ENCODE measurements around the gene VPS13C.

VPS13C gene

DNA sequence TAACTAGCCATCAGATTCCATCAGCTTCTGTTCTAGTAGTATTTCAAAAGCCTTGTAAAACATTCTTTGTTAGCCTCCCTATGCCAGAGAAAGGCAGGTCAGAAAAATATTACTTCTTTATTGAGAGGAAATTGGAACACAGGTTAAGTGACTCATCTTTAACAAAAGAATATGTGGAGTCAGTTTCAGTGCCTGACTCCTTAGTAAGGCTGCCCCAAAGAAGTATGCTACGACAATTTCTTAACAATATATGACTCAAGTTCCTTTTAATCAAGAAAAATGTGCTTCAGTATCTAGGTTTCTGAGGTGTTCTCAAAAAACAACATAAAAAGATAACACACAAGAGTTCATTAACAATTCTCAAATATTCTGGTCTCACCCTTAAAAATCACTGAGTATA lies 139.2 kb downstream of the VPS13C start:
- DNase-seq, result no peak

DNA sequence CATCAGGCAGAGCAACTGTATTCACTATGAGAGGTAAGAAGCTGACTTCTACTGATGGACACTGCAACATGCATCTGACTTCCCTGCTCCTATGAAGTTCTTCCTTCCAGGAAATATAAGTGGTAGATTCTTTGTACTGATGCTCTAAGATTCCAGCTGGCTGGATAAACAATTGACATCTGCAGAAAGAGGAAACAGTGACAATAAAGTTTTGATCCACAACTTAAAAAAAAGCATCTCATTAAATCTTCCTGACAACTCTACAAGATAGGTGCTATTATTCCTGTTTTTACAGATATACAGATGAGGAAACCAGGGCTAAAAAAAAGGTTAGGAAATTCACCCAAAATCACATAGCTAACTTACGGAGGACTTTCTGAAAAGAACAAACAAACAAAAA lies 142.8 kb downstream of the VPS13C start:
- no peak for DNase-seq

DNA sequence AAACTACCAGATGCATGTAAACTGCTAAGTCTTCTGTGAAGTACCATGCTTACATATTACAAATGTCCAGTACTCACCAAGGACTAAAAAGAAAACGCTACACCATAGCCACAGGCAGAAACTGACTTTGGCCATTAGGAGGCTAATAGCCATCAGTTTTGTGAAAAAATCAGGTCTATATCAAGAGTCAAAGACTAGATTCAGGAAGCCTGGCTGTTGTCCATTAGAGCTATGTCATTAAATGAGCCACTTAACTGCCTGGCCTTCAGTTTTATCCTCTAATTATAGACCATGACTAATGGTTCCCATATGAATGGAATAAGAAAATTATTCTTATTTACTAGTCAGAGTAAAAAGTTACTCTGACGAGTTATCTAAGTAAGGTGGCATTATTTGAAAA lies 144.1 kb downstream of the VPS13C start:
- no peak for DNase-seq

DNA sequence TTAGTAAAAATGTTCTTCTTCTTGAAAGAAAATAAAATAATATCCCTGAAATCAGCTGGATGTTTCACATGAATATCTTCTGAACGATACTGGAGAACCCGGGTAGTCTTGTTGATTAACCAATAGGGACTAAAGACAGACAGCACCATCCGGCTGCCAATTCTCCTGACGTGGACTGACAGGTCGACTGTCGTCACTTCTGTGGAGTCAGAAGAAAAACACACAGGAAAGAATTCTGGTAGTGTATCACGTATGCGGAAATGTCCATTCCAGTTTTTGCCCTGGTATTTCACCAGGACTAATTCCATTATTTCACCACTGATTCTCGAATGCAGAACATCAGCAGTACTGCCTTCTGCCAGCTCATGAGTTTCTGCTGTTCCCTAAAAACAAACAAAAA lies 144.6 kb downstream of the VPS13C start:
- DNase-seq, result no peak

DNA sequence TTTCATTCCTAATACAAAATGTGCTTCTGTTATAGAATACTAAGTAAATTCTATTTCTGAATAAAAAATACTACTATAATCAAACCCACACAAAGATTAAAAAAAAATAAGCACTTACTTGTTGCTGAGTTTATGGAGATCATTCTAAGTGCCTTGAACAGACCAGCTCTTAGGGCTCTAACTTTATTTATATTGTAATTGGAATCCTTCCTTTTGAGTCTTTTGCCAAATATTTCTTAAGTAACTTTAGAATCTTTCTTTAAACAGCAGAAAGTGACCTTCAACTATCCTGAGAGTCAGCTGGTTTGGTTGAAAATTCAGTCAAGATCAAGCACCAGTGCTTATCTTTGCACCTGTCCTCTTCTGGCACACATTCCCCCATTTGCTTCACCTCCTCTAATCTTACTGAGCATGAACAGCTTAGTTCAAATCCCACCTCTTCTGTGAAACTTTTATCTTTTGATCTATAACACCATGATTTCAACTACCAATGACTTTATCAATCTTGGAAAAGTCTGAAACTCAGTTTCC lies 149.3 kb downstream of the VPS13C start:
- DNase-seq, result no peak

DNA sequence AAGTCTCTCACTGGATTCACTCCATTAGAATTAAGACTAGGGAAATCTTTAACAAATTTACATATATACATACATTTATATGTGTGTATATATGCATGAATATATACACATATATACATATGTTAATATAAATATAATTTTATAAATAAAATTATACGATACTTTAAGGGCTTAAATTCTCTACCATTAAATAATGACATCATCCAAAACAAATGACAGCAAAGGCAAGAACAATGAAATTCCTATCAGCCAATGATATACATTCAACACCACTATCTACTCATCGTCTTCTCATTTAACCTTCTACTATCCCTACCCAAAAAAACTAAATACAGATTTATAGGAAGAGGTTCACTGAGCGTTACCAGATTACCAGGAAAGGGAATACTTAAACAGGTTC lies 152.0 kb downstream of the VPS13C start:
- DNase-seq, result no peak

DNA sequence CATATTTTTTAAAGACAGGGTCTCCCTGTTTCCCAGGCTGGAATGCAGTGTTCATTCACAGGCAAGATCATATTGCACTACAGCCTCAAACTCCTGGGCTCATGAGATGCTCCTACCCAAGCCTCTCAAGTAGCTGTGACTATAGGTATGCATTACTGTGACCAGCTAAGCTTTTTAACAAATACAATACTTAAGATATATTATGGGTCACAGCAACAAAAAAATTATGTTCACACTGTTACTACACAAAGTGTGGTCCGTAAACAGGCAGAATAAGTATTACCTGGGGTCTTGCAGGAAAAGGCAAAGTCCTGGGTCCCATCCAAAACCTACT lies 152.5 kb downstream of the VPS13C start:
- DNase-seq, result no peak

DNA sequence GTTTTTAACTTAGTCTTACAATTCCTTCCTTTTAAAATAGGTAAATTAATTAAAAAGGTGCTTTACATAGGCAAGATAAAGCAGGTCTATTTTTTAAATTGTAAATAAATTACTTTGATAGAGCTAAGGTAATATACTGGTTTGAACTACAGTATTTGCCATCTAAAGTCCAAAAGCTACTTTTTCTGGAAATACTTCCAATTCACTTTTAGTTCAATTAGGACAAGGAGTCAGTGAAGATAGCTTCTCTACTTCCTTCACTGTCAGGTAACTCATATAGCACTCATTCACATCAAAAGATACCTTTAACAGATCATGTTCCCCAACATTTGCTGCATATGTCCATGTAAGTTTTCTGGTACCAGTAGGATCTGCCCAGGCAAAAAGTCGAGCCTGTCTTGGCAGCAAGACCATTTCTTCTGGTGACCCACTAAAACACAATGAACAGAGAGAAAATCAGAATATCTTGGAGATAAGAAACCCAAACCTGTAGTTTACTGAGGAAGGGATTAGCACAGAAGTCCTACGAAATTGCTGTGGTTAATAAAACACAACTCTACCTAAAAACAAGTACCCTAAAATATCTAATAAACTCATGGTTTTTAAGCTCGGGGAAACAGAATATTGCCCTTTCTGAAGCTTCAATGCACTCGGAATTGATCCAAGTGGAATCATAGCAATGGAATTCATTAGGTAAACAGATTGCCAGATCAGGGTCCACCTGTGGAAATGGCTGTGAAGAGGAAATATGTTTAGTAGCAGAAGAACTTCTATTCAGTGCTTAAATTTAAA lies 153.1 kb downstream of the VPS13C start:
- DNase-seq, result no peak

DNA sequence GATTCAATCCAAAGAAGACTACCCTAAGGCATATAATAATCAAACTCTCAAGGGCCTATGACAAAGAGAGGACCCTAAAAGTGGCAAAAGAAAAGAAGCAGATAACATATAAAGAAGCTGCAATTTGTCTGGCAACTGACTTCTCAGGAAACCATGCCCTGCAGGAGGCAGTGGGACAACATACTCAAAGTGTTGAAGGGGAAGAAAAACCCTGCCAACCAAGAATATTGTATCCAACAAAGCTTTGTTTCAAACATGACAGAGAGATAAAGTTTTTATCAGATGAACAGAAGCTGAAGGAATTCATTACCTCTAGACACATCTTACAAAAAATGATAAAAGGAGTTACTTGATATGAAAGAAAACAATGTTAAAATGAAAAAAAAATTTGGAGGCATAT lies 167.1 kb downstream of the VPS13C start:
- DNase-seq, result no peak

DNA sequence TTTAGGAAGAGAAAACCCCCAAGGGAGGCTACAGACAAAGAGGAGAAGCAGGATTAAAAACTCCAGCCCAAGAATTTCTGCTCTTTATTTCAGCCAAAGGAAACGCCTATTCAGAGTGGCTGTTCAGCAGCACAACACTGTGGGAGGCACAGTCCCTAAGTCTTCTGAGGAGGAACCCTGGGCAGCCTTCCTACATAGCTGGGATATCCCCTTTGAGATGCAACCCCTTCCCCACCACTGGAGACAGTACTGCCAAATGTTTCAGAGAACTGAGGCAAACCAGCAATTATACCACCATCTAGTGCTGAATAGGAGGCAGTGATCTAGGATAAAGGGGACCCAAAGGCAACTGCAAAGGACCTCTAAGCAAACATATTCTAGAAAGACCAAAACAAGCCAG lies 168.1 kb downstream of the VPS13C start:
- no peak for DNase-seq

DNA sequence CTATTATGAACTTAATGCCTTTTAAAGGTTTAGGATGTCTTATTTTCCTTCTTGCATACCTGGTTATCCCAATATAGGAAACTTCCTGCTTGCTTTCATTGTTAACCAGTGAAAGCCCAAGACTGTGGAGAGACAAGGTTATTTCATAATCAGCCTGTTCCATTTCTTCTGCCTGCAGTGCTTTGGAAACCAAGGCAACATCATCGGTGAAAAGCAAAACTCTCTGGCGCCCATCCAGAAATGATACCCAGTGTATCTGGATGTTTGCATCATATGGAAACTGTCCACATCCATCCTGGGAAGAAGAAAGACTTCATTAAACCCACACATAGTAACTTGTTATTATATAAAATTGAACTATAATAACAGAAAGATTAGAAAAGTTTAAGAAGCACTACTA lies 170.1 kb downstream of the VPS13C start:
- DNase-seq, result no peak

DNA sequence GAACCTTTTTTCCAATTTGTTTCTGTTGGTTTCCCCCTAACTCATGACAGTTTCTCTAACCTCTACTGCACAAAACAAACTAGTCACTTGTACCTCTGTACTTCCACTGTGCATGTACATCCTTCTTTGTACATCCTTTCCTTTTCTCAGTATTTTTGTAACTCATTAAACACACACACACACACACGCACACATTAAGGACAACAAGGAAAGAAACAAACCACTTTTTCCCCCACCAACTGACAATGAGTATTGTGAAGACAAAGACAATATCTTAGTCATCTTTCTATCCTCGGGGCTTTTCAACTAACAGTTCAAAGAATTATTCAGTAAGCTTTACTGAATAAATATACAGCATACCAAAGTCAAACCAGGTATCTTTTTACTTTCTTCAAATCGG lies 170.5 kb downstream of the VPS13C start:
- no peak for DNase-seq

DNA sequence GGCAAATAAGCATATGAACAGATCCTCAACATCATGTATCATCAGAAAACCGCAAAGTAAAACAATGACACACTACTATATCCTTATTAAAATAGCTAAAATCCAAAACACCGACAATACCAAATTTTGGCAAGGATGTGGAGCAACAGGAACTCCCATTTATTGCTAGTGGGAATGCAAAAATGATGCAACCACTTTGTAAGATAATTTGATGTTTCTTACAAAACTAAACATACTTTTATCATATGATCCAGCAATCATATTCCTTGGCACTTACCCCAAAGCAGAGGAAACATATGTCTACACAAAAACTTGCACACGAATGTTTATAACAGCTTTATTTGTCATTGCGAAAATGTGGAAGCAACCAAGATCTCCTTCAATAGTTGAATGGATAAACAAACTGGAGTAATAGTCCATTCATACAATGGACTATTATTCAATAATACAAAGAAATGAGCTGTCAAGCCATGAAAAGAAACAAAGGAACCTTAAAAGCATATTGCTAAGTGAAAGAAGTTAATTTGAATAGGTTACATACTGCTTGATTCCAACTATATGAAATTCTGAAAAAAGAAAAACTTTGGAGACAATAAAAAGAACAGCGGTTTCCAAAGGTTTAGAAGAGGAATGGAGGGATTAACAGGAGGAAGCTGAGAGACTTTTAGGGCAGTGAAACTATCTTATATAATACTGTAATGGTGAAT lies 172.0 kb downstream of the VPS13C start:
- DNase-seq, result no peak

DNA sequence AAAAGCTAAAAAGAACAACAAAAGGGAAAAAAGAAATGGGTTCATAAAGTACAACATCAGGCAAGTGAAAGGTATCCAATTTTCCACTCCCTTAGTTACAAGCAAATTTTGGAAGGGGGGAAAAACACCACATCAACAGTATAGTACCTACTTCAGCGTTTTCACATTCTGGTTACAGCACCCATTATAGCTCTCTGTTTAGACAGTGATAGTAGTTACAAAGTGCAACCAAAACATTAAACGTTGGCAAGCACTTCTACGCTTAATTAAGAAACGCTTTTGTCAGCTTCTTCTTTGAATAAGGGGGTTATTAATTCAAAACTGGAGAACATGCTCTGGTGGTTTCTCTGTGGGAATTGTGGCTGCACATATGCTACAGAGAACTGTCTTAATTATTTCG lies 180.2 kb downstream of the VPS13C start:
- no peak for DNase-seq

DNA sequence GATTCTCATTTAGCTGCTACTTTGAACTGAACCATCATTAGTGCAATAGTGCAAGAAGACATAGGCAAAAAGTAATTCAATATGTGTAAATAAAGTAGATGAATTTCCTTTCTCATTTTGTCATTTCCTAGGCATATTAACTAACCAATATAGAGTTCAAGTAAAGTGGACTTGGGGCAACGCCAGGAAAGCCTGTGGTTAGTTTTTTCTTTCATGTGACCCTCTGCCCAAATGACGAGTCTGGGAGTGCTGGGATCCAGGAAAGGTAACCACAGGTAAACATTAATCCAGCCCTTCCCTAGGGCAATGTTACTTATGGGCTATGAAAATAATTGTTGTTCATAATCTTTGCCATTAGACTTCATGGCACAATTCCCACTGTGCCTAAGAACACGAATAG lies 181.0 kb downstream of the VPS13C start:
- no peak for DNase-seq

DNA sequence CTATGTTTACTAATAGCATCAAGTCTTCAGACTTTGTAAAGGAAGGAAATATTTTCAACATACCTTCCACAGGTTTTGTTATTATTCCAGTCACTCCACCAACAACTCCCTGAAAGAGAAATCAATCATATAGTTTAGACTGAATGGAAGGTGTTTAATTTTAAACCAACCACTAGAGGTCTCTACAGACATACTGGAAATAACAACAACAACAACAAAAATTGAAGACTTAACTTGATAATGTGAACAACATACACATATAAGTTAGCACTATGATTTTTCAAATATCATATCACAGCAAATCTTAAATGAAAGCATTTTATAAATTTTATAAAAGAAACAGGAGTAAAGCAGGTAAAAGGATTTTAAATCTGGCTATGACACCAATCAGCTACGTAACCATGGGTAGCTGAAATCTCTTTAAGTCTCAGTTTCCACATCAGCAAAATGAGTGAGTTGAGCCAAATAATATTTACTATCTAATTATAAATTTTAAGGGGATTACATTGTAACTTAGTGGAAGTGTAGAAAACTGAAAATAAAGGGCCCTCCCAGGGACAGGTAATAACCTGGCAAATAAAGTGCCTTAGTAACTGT lies 188.2 kb downstream of the VPS13C start:
- DNase-seq, result no peak

DNA sequence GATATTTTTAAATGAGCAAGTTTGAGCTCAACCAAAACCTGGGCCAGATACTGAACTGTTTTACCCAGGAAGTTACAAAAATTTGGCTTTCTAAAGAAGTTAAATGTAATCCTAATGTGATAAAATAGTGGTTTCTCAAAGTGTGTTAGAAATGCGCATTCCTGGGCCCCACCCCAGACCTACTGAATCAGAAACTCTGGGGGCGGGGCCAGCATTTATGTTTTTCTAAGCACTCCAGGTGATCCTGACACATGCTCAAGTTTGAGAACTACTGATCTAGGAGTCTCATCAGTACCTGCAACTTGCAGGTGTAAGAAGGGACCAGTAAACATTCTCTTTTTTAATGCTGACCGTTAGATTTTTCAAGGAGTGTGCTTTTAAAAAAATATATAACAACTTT lies 190.6 kb downstream of the VPS13C start:
- DNase-seq, result no peak

DNA sequence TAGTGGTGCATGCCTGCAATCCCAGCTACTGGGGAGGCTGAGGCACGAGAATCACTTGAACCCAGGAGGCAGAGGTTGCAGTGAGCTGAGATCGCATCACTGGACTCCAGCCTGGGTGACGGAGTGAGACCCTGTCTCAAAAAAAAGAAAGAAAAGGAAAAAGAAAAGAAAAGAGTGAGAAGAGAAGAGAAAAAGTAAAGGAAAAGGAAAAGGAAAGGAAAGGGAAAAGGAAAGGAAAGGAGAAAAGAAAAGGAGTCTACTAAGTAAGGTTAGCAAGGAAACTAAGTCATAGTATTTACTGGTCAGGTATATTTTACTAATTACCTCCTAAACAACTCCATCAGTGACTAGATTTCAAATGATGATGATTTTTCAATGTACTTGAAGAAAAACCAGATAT lies 198.3 kb downstream of the VPS13C start:
- no peak for DNase-seq

DNA sequence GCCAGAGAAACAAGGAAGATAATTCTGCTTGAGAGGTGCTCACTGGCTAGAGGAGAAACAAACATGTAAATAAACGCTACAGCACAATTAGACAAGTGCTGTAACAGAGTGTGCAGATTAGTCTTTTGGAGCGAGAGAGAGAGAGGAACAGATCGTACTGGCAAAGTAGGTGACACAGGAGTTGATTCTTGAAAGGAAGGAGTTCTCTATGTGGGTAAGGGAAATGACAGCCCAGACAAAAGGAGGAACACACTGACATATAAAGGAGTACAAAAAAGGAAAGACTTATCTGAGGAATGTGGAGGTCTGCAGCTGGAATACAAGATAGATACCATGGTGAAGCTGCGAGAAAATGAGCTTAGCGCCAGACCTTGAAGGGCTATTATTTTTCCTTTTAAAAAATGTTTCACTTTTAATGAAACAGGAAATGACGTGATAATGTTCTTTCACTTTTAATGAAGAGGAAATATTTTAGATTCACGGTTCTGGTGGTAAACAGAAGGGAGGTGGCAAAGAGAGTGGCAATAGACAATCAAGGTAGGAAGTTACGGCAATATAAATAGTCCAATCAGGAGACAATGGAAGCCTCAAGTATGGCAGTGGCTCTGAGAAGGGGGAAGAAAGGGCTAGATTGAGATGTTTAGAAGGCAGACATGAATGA lies 202.9 kb downstream of the VPS13C start:
- DNase-seq, result no peak

DNA sequence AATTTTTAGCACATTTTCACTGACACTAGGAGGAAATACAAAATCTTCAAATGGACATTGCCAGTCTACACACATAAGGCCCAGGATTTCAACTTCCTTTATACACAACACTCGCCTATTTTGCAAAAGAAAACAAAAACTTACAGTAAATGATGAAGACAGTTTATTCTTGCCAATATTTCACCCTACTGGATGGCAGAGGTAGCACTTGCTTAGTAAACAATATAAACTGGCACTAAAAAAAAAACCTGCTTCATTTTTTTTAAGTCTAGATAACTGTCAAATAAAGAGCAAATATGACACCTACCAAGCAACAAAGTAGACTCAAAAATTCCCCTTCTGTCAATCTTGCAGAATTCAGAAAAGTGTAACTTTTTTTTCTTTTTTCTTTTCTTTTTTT lies 204.0 kb downstream of the VPS13C start:
- no peak for DNase-seq

DNA sequence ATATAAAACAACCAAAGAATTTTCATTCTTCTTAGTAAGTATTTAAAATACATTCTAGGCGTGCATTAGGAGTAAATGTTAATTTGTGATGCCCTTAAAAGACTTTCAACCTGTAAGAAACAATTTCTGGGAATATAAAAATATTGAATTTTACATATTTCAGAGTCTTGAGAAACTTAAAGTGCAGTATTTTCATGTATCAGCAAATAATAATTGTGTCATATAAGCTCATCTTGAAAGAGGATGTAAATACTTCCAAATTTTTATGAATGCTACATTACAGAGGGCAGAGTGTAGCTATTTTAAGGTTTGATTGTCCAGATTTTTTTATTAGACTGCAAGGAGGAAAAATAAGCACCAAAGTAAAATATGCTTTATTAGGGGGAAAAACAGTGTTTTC lies 207.1 kb downstream of the VPS13C start:
- no peak for DNase-seq

DNA sequence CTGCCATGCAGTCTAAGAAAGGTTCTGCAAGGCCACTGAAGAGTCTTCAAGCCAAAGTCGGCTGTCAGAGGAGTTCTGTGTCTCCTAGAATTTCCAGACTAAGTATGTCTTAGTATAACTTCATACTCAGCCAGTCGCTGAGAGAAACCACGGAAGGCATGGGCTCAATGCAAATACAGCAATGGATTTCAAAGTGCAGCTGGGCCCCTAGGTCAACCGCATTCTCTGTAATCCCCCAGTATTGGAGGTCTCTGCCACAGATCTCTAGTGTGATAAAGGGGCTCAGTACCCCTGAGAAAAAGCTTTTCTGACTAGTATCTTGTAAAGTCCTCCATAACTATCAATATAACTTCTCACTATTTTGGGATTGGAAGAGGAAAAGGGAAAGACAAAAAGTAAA lies 208.3 kb downstream of the VPS13C start:
- DNase-seq, result no peak

DNA sequence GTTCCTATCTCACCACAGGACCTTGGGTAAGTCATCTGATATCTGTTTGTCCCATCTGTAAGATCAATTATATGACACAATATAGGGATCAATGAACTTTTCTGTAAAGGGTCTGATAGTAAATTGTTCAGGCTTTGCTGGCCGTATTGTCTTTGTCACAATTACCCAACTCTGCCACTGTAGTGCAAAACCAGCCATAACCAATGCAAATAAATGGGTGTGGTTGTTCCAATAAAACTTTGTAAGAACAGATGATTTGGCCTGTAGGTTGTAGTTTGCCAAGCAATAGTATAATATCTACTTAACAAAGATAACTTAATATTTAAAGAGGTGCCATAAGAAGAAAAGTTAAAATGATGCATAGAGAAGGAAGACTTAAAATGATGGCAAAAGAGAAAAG lies 210.8 kb downstream of the VPS13C start:
- no peak for DNase-seq

DNA sequence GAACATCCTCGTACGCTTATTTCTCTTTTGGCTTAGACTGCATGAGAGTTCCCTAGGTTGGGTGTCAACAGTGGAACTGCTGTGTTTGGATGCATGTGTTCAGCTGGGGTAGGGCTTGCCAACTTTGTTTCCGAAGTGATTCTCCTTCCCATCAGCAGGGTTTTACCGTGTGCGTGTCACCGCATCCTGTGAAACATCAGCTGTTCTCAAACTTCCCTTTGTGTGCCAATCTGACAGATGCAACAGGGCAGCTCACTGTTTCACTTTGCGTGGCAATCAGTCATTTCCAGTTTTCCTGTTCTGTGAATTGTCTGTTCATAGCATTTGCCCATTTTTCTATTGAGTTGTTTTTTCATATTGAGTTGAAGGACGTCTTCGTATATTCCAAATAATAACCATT lies 218.8 kb downstream of the VPS13C start:
- no peak for DNase-seq
